SU-DHL-6 (cell line): ENCODE measurements around the gene ZMYND11.

Experiments used
- EZH2phosphoT487 ChIP-seq: fragments of 200-600 bp; sonication (generic), shearing (Covaris generic); conservative IDR thresholded peaks from 2 replicates; pipeline ENCODE4 v1.6.1; 2018; ENCODE audit warnings: mild to moderate bottlenecking, antibody characterized with exemption, low read length, moderate library complexity, mixed read lengths
- TF ChIP-seq, protein P1 (sequence below): fragments of 200-600 bp; sonication (generic); IDR thresholded peaks from one replicate; pipeline ENCODE4 v1.5.1; 2017; ENCODE audit warnings: antibody characterized with exemption, mild to moderate bottlenecking, low read length, moderate library complexity; ENCODE audit not compliant: insufficient read depth, poor library complexity, severe bottlenecking

DNA sequence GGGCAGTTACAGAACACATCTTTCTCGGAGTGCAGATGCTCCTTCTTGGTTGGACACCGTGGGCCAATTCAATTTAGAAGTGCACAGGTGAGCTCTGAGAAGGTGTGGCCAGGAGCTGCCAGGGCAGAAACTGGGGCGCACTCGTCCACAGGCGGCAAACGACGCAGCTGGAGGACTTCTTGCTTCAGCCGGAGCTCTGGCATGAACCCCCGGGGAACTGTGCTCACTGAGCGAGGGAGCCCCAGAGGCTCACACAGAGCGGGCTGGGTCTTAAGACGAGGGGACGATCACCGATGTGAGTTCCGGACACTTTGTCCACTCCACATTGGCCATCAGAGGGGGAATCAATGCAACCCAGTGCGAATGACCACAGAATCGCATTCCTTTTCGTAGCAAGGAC lies 140.4 kb downstream of the ZMYND11 start:
- TF ChIP-seq, protein P1, sequence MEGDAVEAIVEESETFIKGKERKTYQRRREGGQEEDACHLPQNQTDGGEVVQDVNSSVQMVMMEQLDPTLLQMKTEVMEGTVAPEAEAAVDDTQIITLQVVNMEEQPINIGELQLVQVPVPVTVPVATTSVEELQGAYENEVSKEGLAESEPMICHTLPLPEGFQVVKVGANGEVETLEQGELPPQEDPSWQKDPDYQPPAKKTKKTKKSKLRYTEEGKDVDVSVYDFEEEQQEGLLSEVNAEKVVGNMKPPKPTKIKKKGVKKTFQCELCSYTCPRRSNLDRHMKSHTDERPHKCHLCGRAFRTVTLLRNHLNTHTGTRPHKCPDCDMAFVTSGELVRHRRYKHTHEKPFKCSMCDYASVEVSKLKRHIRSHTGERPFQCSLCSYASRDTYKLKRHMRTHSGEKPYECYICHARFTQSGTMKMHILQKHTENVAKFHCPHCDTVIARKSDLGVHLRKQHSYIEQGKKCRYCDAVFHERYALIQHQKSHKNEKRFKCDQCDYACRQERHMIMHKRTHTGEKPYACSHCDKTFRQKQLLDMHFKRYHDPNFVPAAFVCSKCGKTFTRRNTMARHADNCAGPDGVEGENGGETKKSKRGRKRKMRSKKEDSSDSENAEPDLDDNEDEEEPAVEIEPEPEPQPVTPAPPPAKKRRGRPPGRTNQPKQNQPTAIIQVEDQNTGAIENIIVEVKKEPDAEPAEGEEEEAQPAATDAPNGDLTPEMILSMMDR, result no peak
- no peak for TF ChIP-seq EZH2phosphoT487
